H9 (cell line): ENCODE results near the gene LRRC3C. TPM values are rescaled to one million over a fixed set of nuclear protein-coding genes. Genes with fewer than 3 reads are reported as not detected.

Source experiments
- DNase-seq: peaks from one replicate; pipeline ENCODE4 v3.0.0-alpha.2; 2017
- H2AFZ ChIP-seq: one replicate; pipeline ENCODE4 v1.6.1; 2013; ENCODE audit warnings: mild to moderate bottlenecking, low read length, control low read depth, moderate library complexity
- H2AK5ac ChIP-seq: 2 replicates; pipeline ENCODE4 v1.6.1; 2013; ENCODE audit warnings: low read length, control low read depth, mixed read lengths; ENCODE audit not compliant: insufficient read length
- H2BK120ac ChIP-seq: one replicate; pipeline ENCODE4 v1.6.1; 2013; ENCODE audit warnings: low read depth, mild to moderate bottlenecking, low read length, control low read depth, inconsistent platforms; ENCODE audit not compliant: poor library complexity, severe bottlenecking
- H2BK12ac ChIP-seq: 2 replicates; pipeline ENCODE4 v1.6.1; 2013; ENCODE audit warnings: low read length, control low read depth, mixed read lengths, low read depth; ENCODE audit not compliant: insufficient read length
- H2BK15ac ChIP-seq: 2 replicates; pipeline ENCODE4 v1.6.1; 2013; ENCODE audit warnings: low read depth, low read length, control low read depth
- H2BK20ac ChIP-seq: one replicate; pipeline ENCODE4 v1.6.1; 2013; ENCODE audit warnings: low read depth, mild to moderate bottlenecking, low read length, control low read depth, inconsistent platforms; ENCODE audit not compliant: poor library complexity, severe bottlenecking
- H2BK5ac ChIP-seq: 2 replicates; pipeline ENCODE4 v1.6.1; 2013; ENCODE audit warnings: low read length, control low read depth, mixed read lengths; ENCODE audit not compliant: insufficient read length
- H3K14ac ChIP-seq: 2 replicates; pipeline ENCODE4 v1.6.1; 2013; ENCODE audit warnings: low read length, control low read depth; ENCODE audit not compliant: insufficient read depth
- H3K18ac ChIP-seq: 2 replicates; pipeline ENCODE4 v1.6.1; 2013; ENCODE audit warnings: low read depth, mild to moderate bottlenecking, mixed read lengths, low read length, control low read depth; ENCODE audit not compliant: insufficient read length
- H3K23ac ChIP-seq: 2 replicates; pipeline ENCODE4 v1.6.1; 2013; ENCODE audit warnings: low read length, control low read depth, mixed read lengths, low read depth; ENCODE audit not compliant: insufficient read length
- H3K23me2 ChIP-seq: 2 replicates; pipeline ENCODE4 v1.6.1; 2013; ENCODE audit warnings: low read depth, mild to moderate bottlenecking, mixed read lengths, low read length, control low read depth; ENCODE audit not compliant: insufficient read length, poor library complexity, severe bottlenecking
- H3K27ac ChIP-seq: 2 replicates; pipeline ENCODE4 v1.5.1; 2013; ENCODE audit warnings: low read length, control low read depth, mixed read lengths, low read depth; ENCODE audit not compliant: insufficient read length
- H3K27me3 ChIP-seq: 2 replicates; pipeline ENCODE4 v1.6.1; 2013; ENCODE audit warnings: low read length, control low read depth, inconsistent platforms; ENCODE audit not compliant: insufficient read depth
- H3K4ac ChIP-seq: 2 replicates; pipeline ENCODE4 v1.6.1; 2013; ENCODE audit warnings: low read depth, mild to moderate bottlenecking, control low read depth, inconsistent platforms, low read length, moderate library complexity
- H3K4me1 ChIP-seq: 2 replicates; pipeline ENCODE4 v1.6.1; 2013; ENCODE audit warnings: low read length, control low read depth, inconsistent platforms; ENCODE audit not compliant: insufficient read depth
- H3K4me2 ChIP-seq: 2 replicates; pipeline ENCODE4 v1.6.1; 2013; ENCODE audit warnings: low read length, control low read depth, mixed read lengths; ENCODE audit not compliant: insufficient read length, insufficient read depth
- H3K56ac ChIP-seq: 2 replicates; pipeline ENCODE4 v1.6.1; 2013; ENCODE audit warnings: low read depth, mild to moderate bottlenecking, mixed read lengths, low read length, control low read depth; ENCODE audit not compliant: insufficient read length
- H3K79me1 ChIP-seq: 2 replicates; pipeline ENCODE4 v1.6.1; 2013; ENCODE audit warnings: low read depth, mild to moderate bottlenecking, moderate library complexity, low read length, control low read depth, inconsistent platforms; ENCODE audit not compliant: insufficient read depth, poor library complexity, severe bottlenecking
- H3K79me2 ChIP-seq: 2 replicates; pipeline ENCODE4 v1.6.1; 2013; ENCODE audit warnings: low read length, control low read depth, inconsistent platforms; ENCODE audit not compliant: insufficient read depth
- H3K9ac ChIP-seq: 2 replicates; pipeline ENCODE4 v1.6.1; 2013; ENCODE audit warnings: low read length, control low read depth, mixed read lengths; ENCODE audit not compliant: insufficient read length; ENCODE audit errors: extremely low read depth
- H3K9me3 ChIP-seq: one replicate; pipeline ENCODE4 v1.6.1; 2013; ENCODE audit warnings: low read depth, low read length, inconsistent platforms; ENCODE audit not compliant: control insufficient read depth
- H3T11ph ChIP-seq: one replicate; pipeline ENCODE4 v1.6.1; 2013; ENCODE audit warnings: mild to moderate bottlenecking, low read length, control low read depth, inconsistent platforms
- H4K20me1 ChIP-seq: one replicate; pipeline ENCODE4 v1.6.1; 2013; ENCODE audit not compliant: control insufficient read depth, insufficient read length, insufficient read depth
- H4K5ac ChIP-seq: 2 replicates; pipeline ENCODE4 v1.6.1; 2013; ENCODE audit warnings: low read depth, mild to moderate bottlenecking, mixed read lengths, low read length, control low read depth; ENCODE audit not compliant: insufficient read length
- H4K8ac ChIP-seq: replicated peaks from 2 replicates; pipeline ENCODE4 v1.6.1; 2013; ENCODE audit warnings: low read length, control low read depth, mixed read lengths, low read depth; ENCODE audit not compliant: insufficient read length
- H4K91ac ChIP-seq: 2 replicates; pipeline ENCODE4 v1.6.1; 2013; ENCODE audit warnings: low read depth, mild to moderate bottlenecking, moderate library complexity, mixed read lengths, low read length, control low read depth; ENCODE audit not compliant: insufficient read length
- H3K27ac Mint-ChIP-seq, 3 experiments: 2 replicates in 2 of 3; 3 replicates in 1 of 3; pipeline ENCODE4 v1.8.0; 2020 to 2021; ENCODE audit warnings: mixed read lengths in 3 of 3, mild to moderate bottlenecking in 1 of 3, moderate library complexity in 1 of 3
- H3K27me3 Mint-ChIP-seq: 2 replicates; pipeline ENCODE4 v1.8.0; 2021; ENCODE audit warnings: low read depth, mild to moderate bottlenecking, moderate library complexity, mixed read lengths
- H3K36me3 Mint-ChIP-seq, 3 experiments: 2 replicates in 2 of 3; 3 replicates in 1 of 3; pipeline ENCODE4 v1.8.0; 2020 to 2021; ENCODE audit warnings: low read depth in 3 of 3, mixed read lengths in 3 of 3; ENCODE audit not compliant: insufficient read depth in 1 of 3
- H3K4me1 Mint-ChIP-seq, 2 experiments: 2 replicates each; pipeline ENCODE4 v1.8.0; 2020; ENCODE audit warnings: mixed read lengths in 2 of 2
- H3K4me3 Mint-ChIP-seq, 2 experiments: 2 replicates in 1 of 2; 3 replicates in 1 of 2; pipeline ENCODE4 v1.8.0; 2020 to 2021; ENCODE audit warnings: mild to moderate bottlenecking in 2 of 2, mixed read lengths in 2 of 2, moderate library complexity in 1 of 2
- H3K9me3 Mint-ChIP-seq, 2 experiments: 2 replicates in 1 of 2; 3 replicates in 1 of 2; pipeline ENCODE4 v1.8.0; 2020; ENCODE audit warnings: mild to moderate bottlenecking in 2 of 2, mixed read lengths in 2 of 2, moderate library complexity in 1 of 2
- WGBS: extraction: QIAGEN DNeasy Blood & Tissue Kit; methylation state at CpG from one replicate; pipeline ENCODE4 v1.1.7; 2013; ENCODE audit warnings: missing lambda C conversion rate, low lambda C conversion rate, mixed read lengths; ENCODE audit not compliant: insufficient read length; ENCODE audit errors: extremely low coverage; 5-methylcytosine and 5-hydroxymethylcytosine counted together
- total RNA-seq: library from RNA; stranded (reverse); gene quantifications from 2 replicates; pipeline ENCODE4 v1.2.1, GENCODE V29; 2021
- TF ChIP-seq, protein P1 (sequence below): fragments of 200-600 bp; sonication (generic); conservative IDR thresholded peaks from 3 replicates; pipeline ENCODE4 v1.8.0; 2021; ENCODE audit warnings: antibody characterized with exemption, mild to moderate bottlenecking

LRRC3C gene
- total RNA-seq, 1 experiment from 2014 or later, result not detected

DNA sequence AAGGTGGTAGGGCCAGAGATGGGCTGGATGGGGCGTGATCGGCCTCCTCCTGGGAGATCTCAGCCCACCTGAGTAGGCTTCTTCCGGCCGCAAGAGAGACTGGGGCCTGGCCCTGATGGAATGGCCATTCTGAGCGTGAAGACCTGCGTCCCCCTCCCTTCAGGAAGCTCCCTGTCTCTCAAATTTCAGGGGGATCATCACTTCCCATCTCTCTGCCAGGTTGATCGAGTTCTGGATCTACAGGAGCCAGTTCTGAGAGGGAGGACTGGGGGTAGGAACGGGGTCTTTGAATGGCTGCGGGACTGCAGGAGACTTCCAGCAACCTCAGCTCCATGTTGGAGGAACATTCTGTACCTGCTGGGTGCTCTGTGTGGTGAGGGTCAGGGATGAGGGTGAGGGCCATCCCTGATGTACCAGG lies 25.9 kb downstream of the LRRC3C start:
- no peak overlapping the region for H2AK5ac ChIP-seq
- H3K4ac ChIP-seq, result no peak overlapping the region; the same call in 1 of the 2 replicates
- Mint-ChIP-seq H3K9me3 (no peaks in the 10 kb centered on the region; a peak in 1 of 5 replicates), H3K36me3 (no peaks in the 10 kb centered on the region), H3K4me3 (peak overlapping the region; percentile 81 to 91), H3K4me1 (peaks cover 15 to 20% of the 10 kb centered on the region in 2 experiments), H3K27me3 (peaks cover 18% of the 10 kb centered on the region), H3K27ac (peak overlapping the region; percentile 97 to 98 (median 98))
- H4K5ac ChIP-seq, result no peak overlapping the region
- H3K4me1 ChIP-seq, result peaks cover 2% of the 10 kb centered on the region; the same call in 1 of the 2 replicates
- H3K23ac ChIP-seq, result no peak overlapping the region
- H3K27me3 ChIP-seq, result no peaks in the 10 kb centered on the region
- H3K4me2 ChIP-seq, result peak overlapping the region; percentile 65
- H3K9me3 ChIP-seq, result no peaks in the 10 kb centered on the region
- DNase-seq, result no peak
- no peaks in the 10 kb centered on the region for H3K79me1 ChIP-seq
- no peak overlapping the region for H4K91ac ChIP-seq
- no peak overlapping the region for H3K56ac ChIP-seq
- peaks cover 8% of the 10 kb centered on the region for H3K23me2 ChIP-seq
- H3K27ac ChIP-seq, result peak overlapping the region; percentile 59
- peak overlapping the region; percentile 32 for H3K9ac ChIP-seq
- TF ChIP-seq, protein P1, sequence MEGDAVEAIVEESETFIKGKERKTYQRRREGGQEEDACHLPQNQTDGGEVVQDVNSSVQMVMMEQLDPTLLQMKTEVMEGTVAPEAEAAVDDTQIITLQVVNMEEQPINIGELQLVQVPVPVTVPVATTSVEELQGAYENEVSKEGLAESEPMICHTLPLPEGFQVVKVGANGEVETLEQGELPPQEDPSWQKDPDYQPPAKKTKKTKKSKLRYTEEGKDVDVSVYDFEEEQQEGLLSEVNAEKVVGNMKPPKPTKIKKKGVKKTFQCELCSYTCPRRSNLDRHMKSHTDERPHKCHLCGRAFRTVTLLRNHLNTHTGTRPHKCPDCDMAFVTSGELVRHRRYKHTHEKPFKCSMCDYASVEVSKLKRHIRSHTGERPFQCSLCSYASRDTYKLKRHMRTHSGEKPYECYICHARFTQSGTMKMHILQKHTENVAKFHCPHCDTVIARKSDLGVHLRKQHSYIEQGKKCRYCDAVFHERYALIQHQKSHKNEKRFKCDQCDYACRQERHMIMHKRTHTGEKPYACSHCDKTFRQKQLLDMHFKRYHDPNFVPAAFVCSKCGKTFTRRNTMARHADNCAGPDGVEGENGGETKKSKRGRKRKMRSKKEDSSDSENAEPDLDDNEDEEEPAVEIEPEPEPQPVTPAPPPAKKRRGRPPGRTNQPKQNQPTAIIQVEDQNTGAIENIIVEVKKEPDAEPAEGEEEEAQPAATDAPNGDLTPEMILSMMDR, result no peak
- no peaks in the 10 kb centered on the region for H3K79me2 ChIP-seq
- H4K8ac ChIP-seq, result no peak overlapping the region
- H2BK12ac ChIP-seq, result no peak overlapping the region
- peak overlapping the region; percentile 85 for H3K14ac ChIP-seq
- H2AFZ ChIP-seq, result no peak overlapping the region
- WGBS, result no CpG with 5 or more reads among the region's 9 CpGs
- H2BK120ac ChIP-seq, result no peak overlapping the region
- peak overlapping the region; percentile 80 for H3K18ac ChIP-seq
- H2BK5ac ChIP-seq, result no peak overlapping the region
- H2BK15ac ChIP-seq, result no peak overlapping the region
- H3T11ph ChIP-seq, result no peak overlapping the region
- no peak overlapping the region for H2BK20ac ChIP-seq
- H4K20me1 ChIP-seq, result no peaks in the 10 kb centered on the region
